ENCODE data around the gene TMEM255B.
A peak's percentile ranks its signal among the peaks of the same experiment; 100 is the strongest.
"Not testable (repeated sequence)": the region's sequence is repeated elsewhere in the genome, so short reads cannot be mapped to it uniquely, and the experiment has no call there.

Gene TMEM255B

DNA sequence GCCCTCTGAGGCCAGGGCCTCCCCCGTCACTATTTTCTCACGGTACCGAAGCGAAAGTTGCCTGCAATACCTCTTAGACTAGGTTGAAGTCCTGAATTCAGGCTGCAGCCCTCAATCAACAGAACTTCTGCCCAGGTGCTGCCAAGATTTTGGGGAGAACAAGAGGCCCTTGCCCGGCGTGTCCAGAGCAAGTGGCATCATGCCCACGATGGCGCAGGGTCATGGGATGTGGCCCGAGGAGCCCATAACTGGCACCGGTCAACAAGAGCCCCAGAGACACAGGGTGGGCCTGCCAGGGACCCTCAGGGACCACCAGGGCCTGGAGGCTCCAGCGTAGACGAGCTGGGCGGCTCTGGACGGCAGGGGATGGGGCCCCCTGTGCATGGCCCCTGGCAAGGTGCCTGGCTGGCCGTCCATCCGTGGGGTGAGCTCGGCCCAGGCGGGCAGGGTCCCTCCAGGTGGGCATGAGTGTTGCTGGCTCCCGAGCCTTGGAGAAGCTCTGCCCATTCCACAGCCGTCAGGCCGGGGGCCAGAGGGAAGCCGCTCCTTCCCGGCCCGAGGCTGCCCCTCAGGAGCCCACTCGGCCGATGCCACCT lies 59.8 kb downstream of the TMEM255B start:
- DNase-seq: no peak
- intact Hi-C loops (cut with DNase I): loop anchor here (10.0 kb wide), 2 partner anchors 86 to 116 kb away; no protein-coding TSS in a partner anchor

DNA sequence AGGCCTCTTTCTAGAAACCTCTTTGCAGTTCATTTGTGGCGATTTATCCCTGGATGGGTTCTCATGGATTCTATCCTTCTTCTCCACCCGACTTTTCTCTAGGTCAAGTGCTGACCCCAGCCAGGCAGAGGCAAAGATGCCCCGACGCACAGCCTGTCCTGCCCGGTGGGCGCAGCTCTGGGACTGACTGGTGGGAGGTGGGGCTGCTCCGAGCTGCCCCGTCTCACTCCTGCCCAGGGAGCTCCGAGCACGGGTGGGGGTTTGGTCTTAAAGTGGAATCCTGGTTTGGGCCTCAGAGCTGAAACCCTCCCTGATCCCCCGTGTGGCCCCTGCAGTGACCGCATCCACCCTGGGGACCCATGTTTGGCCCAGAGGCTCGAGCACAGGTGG lies 60.3 kb downstream of the TMEM255B start:
- intact Hi-C loops (cut with DNase I): loop anchor here (10.0 kb wide), 2 partner anchors 85 to 115 kb away; no protein-coding TSS in a partner anchor

DNA sequence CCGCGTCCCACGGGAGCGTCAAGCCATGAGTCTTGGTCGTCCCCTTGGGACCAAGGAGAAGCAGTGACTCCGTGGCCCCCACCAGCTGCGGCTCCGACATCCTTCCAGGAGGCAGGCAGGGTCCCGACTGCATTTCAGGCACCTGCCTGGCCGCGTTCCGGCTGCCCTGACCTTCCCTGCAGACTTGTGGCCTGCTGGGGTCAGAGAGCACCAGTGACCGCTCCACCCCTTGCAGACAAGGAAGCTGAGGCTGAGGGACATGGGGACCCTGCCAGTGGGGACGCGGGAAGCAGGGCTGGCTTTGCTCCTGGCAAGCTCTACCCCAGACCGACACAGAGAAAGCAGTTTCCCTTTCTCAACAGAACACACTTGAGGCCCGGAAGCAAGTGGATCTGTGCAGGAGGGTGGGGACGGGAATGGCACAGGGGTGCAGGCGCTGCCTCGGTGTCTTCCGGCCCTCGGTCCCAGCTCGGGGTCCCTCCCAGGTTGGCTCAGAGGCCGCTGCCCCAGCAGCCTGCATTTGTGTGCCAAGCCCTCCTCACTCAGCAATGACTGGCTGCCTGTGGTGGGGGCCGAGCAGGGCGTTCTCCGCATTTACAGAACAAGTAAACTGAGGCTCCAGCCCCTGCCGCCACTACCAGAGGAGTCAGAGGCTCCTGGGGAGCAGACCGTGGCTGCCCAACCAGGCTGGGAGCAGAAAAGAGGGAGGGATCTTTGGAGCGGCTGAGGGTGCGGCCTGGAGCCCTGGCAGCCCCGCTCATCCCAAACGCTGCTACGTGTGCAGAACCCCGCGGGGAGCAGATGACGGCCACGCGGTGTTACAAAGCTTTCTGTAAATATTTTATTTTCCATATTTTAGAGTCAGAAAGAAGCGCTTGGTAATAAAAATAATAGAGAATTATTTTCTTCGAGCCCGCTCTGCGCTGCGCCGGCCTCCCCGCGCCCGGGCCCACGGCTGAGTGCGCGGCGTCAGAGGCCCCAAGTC lies 61.0 kb downstream of the TMEM255B start:
- intact Hi-C loops (cut with DNase I): loop anchor here (10.0 kb wide), 2 partner anchors 85 to 115 kb away; no protein-coding TSS in a partner anchor
- DNase-seq: no peak

More for the DNA sequence above, 60.3 kb downstream of the TMEM255B start:
- no peak for DNase-seq

DNA sequence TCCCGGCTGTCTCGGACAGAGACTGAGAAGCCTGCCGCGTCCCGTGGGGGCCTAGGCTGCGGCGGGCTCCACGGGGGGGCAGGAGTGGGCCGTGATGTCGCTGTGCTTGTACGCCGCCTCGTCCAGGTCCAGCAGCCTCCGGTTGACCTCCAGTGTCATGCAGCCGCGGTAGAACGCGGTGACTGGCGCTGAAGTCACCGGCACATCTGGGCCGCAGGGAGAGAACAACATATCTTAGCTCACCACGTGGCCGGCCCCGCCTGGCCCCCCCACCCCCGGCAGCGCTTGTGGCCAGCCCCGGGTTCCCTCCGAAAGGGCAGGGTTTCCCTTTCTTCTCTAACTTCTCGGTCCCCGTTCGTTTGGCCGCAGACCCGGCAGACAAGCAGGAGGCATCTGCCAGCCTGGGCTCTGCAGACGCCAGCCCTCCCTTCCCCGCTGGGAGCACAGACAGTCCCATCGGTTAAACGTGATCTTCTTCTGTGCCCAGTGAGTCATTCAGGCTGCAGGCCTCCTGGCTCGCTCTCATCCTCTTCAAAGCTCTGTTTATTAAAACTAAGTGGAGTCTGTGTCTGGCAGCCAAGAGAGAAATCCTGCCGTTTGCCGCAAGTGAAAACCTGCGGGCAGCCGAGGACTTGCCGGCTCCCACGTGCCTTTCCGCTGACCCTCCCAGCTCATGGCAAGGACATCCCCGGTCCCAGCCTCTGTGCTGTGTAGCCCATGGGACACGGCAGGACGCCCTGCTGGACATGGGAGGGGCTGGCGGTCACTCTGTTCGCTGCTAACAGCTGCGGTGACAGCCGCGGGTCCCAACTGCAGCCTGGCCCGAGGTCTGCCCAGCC lies 62.0 kb downstream of the TMEM255B start:
- DNase-seq: peak; percentile 58 to 92 (median 76)
- intact Hi-C loops (cut with DNase I): no loop called here

DNA sequence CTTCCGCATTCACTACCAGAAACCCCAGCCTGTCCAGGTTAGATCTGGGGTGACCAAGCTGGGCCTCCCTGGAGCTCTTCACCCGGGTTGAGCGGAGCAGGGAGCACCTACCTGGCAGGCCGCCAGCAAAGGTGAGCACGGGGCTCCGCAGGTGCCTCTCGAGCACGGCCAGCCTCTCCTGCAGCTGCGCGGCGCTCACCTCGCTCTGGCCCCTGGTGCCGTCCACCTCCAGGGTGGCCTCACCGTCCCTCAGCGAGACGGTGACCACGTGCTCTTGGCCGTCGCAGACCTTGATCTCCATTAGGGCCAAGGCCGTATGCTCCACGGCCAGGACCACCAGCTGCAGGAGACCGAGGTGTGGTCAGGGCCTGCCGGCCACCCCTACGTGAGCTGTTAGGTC lies 62.8 kb downstream of the TMEM255B start:
- no peak for DNase-seq
- intact Hi-C loops (cut with DNase I): no loop called here

DNA sequence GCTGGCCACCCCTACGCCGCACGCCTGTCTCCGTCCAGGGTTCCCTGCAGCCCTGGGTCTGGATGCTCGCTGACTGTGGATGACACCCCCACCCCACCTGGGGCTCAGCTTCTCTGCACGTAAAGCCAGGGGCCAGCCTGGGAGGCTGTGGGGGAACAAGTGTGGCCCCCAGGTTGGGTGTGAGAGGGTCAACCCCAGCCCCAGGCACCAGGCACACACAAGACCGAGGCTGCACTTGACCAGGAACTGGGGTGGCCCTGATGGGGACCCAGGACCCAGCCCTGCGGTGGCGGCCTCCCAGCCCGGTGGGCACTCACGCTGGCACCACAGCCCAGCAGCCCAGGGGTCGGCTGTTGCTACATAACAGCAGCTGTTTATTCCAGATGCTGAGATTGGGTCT lies 63.2 kb downstream of the TMEM255B start:
- intact Hi-C loops (cut with DNase I): no loop called here
- DNase-seq: no peak

DNA sequence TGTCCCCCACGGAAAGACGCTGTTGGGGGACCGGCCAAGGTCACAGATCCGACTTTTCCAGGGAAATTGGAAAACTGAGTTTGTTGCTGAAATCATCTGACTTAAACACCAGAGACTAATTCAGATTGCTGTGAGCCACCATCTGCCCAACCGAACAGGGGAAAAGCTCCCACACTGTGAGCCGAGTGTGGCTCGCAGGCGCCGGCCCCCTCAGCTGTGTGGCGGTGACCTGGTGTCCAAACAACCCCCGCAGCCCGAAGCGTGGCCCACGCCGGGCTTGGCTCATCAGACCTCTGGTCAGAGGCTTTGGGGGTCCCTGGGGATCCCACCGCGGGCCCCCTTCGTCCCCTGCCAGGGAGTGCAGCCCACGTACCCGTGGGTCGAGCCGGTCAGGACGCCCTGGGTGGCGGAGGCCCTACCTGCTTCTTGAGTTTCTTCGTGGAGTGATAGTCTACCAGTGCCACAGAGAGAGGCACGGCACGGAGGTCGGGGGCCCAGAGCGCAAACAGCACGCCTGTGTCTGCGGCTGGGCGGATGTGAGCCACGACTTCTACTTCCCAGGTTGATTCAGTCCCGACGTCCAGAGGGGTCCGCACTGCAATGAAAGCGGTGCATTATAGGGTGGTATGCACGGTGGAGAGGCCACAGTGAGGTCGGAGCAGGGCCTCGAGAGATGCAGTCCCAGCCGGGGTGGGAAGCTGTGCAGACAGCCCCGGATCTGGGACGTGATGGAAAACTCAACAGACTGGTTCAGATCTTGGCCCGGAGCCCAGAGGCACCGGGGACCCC lies 64.1 kb downstream of the TMEM255B start:
- no peak for DNase-seq

DNA sequence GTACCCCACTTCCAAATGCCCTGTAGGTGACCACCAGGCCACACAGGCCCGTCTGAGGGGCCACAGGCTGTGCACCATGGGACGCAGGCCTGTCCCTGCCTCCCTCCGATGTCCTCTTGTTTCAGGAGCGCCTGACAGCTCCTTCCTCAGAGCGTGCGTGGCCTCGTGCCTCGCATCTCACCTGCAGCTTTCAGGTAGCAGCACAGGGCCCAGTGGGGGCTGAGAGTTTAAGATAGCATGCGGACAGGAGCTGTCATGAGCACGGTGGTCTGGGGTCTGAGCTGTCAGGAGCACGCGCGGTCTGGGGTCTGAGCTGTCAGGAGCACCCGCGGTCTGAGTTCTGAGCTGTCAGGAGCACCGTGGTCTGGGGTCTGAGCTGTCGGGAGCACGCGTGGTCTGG lies 64.7 kb downstream of the TMEM255B start:
- DNase-seq: no peak
- intact Hi-C loops (cut with DNase I): no loop called here

More for the DNA sequence above, 64.1 kb downstream of the TMEM255B start:
- intact Hi-C loops (cut with DNase I): no loop called here

DNA sequence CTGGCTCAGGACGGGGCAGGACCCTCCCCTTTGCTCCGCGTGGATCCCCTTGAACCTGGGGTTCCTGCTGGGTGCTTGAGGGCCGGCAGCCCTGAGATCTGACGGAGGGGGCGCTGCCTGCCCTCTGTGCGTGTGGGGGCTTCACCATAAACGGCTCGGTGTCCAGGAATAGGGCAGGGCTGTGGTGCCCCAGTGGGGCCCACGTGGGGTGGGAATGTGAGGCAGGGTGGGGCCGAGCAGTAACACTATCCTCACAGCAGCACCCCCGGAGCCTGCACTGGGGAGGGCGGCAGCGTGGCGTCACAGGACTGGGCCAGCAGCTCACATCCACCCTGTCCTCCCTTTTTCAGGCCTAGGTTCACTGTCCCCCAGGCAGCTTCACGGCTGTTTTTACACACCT lies 66.8 kb downstream of the TMEM255B start:
- DNase-seq: no peak
- intact Hi-C loops (cut with DNase I): no loop called here

DNA sequence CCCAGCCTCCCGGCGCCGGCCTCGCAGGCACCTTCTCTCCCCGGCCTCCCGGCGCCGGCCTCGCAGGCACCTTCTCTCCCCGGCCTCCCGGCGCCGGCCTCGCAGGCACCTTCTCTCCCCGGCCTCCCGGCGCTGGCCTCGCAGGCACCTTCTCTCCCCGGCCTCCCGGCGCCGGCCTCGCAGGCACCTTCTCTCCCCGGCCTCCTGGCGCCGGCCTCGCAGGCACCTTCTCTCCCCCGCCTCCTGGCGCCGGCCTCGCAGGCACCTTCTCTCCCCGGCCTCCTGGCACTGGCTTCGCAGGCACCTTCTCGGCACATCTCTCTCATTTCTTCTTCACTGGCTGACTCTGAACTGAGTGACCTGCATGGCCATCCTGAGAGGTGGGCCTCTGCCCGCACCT lies 67.4 kb downstream of the TMEM255B start:
- intact Hi-C loops (cut with DNase I); DNase-seq: not testable (repeated sequence)

DNA sequence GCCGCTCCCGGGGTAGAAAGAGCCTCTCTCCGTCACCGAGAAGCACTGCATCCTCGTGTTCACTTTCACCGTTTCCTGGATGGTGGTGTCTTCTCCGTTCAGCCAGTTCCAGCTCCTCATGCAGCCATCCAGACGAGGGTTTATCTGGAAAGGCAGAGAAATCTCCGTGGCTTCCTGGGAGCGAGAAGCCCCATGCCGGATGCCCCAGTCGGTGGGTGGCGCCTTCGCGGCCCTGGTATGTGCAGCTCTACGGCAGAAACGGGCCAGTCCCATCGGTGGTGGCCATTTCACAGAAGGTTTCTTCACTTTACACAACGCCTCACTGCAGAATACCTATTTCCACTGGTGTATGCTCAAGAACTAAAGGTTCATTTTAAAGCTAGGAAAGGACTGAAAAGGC lies 68.0 kb downstream of the TMEM255B start:
- DNase-seq: no peak
- intact Hi-C loops (cut with DNase I): no loop called here

DNA sequence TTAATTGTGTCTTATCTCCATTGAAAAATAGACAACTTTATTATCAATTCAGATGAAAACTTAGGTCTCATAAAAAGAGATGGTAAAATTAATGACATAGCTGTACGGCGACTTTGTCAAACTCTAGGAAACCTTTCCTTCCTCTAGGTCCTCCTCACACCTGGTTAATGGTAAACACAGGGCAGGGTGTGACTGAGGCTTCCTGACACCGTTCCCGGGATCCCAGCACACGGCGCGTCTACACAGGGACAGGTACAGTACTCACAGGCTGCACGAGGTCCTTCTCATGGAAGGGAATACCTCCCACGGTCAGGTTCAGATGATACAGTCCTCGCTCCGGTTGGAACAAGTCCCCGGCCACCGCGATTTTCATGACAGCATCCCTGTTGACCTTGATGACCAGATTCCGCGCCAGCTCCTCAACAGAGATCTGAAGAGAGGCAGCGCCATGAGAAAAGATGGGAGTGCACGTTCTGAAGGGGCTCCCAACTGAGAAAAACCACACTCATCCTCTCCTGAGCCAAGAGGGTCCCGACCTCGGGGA lies 69.3 kb downstream of the TMEM255B start:
- intact Hi-C loops (cut with DNase I): no loop called here
- no peak for DNase-seq

DNA sequence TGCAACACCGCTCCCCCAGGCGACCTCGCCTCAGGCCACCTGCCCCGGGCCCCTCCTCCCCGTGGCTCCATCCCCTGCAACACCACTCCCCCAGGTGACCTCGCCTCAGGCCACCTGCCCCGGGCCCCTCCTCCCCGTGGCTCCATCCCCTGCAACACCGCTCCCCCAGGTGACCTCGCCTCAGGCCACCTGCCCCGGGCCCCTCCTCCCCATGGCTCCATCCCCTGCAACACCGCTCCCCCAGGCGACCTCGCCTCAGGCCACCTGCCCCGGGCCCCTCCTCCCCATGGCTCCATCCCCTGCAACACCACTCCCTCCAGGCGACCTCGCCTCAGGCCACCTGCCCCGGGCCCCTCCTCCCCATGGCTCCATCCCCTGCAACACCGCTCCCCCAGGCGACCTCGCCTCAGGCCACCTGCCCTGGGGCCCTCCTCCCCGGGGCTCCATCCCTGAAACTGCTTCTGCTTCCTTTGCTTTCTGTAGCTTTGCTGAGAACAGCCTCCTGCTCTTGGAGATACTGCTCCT lies 71.5 kb downstream of the TMEM255B start:
- DNase-seq; intact Hi-C loops (cut with DNase I): not testable (repeated sequence)

DNA sequence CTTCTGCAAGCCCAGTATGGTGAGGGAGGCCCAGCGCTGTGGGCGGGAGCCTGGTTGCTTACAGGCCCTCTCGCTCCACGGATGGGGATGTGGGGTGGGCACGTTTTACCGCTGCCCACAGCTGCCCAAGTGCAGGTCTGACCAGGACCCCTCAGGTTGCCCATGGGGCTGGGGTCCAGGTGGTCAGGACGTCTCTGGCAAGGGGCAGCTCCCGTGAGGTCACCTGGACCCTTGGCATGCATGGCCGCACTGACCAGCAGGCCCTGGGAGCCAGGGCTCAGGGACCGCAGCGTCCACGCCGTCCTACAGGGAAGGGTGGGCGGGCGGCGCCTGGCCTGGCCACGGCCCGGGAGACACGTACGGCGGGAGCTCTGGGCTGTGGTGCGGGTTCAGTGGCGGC lies 72.0 kb downstream of the TMEM255B start:
- intact Hi-C loops (cut with DNase I): no loop called here
- DNase-seq: no peak

DNA sequence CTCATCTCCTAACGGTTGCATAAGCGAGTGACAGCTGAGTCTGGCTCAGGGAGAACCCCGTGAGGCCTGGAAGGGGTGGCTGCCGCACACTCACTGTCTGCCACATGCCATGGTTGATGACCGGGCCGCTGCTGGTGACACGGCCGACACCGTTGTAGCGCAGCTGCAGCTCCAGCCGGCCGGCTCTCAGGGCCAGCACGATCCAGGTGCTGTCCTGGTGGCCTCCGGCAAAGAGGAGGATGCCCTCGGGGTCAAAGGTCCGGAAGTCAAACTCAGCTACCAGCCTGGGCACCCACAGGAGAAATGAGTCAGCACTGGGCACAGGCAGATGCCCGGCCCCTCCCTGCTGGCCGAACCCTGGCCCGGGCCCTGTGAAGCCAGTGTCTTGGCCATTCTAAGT lies 73.2 kb downstream of the TMEM255B start:
- DNase-seq: no peak
- intact Hi-C loops (cut with DNase I): no loop called here

DNA sequence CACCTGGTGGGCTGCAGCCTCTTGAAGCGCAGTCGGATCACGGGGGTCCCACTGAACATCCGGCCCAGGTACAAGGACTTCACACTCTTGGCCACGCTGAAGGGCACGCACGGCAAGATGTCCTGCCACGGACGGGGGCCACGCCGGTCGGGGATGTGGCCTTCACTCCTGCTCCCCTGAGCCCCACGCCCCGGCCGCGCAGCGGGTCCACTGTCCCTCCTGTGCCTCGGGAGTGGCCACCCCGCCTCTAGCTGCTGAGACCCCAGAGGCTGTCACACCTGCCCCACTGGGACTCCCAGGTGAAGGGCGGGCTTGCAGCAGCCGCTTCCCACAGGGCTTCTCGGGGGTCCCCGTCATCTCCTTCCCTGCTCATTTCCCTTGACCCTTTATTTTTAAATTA lies 73.6 kb downstream of the TMEM255B start:
- no peak for DNase-seq
- intact Hi-C loops (cut with DNase I): no loop called here

DNA sequence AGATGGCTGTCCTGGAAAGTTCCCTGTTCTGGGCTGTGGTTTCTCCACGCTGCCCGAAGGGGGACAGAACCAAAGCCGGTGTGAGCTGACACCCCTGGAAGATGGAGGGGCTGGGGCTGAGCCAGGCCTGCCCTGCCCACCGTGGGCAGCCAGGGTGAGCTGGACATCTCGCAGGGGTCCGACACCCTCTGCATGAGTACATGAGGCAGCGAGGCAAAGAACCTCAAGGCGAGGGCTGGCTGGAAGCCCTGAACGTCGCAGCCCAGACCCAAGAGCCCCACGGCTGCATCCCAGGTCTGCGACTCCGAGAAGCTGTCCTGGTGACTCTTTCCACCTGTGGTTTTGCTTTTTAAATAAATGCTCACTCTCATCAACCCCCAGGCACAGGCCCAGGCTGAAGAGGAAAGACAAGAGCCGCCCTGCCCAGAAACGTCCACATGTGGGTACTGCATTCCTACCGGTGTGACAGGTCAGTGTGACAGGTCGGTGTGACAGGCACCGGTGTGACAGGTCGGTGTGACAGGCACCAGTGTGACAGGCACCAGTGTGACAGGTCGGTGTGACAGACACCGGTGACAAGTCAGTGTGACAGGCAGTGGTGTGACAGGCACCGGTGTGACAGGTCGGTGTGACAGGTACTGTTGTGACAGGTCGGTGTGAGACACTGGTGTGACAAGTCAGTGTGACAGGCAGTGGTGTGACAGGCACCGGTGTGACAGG lies 74.2 kb downstream of the TMEM255B start:
- no peak for DNase-seq

More for the DNA sequence above, 74.2 kb downstream of the TMEM255B start:
- intact Hi-C loops (cut with DNase I): no loop called here
